ENCODE measurements around the gene TUBGCP3. TPM values are rescaled to one million over a fixed set of nuclear protein-coding genes. Genes with fewer than 3 reads are reported as not detected.
A peak's percentile ranks its signal among the peaks of the same experiment; 100 is the strongest.
"Not testable (repeated sequence)": the region's sequence is repeated elsewhere in the genome, so short reads cannot be mapped to it uniquely, and the experiment has no call there.

TUBGCP3 gene
- polyA plus RNA-seq, 4 donors, result 28.2 to 41.9 (median 34.6) TPM

DNA sequence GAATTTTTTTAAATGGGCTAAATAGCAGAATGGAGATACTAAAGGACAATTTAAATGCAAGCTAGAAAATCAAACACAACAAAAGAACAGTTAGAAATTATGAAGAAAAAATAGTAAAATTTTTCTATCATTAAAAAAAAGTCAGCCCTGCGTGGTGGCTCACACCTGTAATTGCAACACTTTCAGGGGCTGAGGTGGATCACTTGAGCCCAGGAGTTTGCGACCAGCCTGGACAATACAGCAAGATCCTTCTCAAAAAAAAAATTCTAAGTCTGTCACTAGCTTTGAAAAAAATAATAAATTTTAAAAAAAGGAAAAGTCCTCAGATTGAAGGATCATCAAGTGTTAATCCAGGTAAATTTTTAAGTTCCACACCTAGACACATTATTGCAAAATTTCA is 7.7 kb downstream of the TUBGCP3 start:
- no peak for DNase-seq (ENCODE audit: low read depth in 4 of 4, low spot score in 2 of 4)

DNA sequence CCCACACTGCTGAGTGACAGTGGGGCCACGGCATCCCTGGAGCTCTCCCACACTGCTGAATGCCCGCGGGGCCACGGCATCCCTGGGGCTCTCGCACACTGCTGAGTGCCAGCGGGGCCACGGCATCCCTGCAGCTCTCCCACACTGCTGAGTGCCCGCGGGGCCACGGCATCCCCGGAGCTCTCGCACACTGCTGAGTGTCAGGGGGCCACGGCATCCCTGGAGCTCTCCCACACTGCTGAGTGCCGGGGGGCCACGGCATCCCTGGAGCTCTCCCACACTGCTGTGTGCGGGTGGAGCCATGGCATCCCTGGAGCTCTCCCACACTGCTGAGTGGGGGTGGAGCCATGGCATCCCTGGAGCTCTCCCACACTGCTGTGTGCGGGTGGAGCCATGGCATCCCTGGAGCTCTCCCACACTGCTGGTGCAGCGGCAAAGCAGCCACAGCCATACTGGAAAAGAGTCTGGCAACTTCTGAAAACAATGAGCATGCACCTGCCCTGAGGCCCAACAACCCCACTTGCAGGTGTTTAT is 8.6 kb downstream of the TUBGCP3 start:
- DNase-seq (ENCODE audit: low read depth in 4 of 4, low spot score in 2 of 4), result no peak

DNA sequence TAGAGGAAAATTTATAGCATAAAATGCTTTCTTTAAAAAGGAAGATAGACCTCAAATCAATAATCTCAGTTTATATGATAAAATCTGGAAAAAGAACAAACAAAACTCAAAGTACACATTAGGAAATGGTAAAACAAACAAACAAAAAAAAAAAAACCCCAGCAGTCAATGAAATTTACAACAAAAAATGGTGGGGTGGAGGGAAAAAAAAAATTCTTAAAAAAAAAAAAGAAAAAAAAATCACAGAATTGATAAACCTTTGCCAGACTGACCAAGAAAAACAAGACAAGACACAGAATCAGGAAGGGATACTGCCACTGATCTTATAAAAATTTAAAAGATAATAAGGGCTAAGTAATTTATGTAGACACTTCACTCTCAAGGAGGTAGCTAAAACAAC is 11.2 kb downstream of the TUBGCP3 start:
- no peak for DNase-seq (ENCODE audit: low read depth in 4 of 4, low spot score in 2 of 4)

DNA sequence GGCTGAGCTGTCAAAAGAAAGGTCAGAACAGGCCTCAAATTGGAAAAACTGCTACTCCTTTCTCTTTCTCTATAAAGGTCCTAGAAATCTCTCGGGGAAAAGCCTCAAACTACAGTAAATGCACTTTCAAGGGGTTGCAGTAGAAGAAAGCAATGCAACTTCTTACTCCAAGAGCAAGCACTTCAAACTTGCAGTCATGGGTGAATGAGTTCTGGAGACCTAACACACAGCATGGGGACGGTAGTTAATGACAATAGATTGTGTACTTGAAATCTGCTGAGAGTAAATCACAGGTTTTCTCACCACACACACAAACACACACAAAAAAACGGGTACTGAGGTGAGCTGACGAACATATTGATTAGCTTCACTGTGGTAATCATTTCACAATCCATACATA is 11.8 kb downstream of the TUBGCP3 start:
- no peak for DNase-seq (ENCODE audit: low read depth in 4 of 4, low spot score in 2 of 4)

DNA sequence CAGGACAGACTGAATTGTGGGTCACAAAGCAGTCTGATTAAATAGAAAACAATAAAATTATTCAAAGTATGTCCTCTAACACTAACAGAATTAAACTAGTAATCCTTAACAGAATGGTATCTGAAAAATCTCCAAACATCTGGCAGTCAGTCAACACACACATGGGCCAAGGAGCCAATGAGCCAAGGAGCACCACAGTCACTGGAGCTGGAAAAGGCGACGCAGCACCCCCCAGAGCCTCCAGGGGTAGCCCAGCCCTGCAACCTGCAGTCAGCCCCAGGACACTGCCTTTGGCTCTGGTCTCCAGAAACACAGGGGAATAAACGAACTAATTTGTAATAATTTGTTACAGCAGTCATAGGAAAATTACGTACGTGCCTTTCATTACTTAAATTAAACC is 12.3 kb downstream of the TUBGCP3 start:
- DNase-seq (ENCODE audit: low read depth in 4 of 4, low spot score in 2 of 4), result no peak

DNA sequence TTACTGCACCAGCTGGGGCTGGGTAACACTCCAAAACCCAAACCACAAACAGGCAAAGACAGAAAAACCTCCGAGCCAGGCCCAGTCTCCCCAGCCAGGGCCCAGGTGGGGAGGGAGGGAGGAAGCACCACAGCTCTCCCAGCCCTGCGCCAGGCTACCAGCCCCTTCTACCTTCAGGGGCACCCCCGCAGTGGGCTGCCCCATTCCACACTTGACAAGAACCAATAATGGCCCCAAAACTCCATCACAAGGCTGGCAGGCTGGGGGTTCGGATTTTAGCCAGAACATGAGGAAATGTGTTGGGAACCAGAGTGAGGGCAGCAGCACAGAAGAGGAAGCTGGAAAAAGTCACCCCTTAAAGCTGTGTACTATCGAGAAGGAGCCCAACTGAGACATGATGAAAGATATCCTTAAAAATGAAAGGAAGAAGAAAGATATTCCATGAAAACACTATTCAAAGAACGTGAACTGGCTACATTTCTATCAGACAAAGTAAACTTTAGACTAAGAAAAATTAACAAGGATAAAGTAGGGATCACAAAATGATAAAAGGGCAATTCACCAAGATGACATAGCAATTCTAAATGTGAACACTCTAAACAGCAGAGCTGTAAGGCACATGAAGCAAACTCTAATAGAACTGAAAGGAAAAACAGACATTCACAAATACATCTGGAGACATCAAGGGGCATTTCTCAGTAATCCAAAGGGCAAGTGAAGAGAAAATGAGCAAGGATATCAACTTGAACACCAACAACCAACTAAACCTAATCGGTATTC is 12.9 kb downstream of the TUBGCP3 start:
- no peak for DNase-seq (ENCODE audit: low read depth in 4 of 4, low spot score in 2 of 4)

GRCh38 chr13:112574416-112574815 is 13.5 kb downstream of the TUBGCP3 start:
- DNase-seq (ENCODE audit: low read depth in 4 of 4, low spot score in 2 of 4), result no peak

DNA sequence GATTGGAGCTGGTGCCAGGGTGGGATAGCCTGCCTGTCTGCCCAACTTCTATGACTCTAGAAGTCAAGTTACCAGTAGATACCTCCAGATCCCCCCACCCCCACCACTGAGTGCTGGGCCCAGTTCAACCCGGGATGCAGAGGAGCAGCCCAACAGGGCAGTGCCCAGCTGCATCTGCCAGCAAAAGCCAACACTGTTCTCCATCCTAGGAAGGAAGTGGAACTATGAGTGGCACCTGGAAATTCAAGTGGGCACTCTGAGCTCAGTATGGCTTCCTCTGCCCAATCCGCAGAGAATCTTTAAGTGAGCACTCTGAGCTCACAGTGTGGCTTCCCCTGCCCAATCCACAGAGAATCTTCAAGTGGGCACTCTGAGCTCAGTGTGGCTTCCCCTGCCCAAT is 14.2 kb downstream of the TUBGCP3 start:
- no peak for DNase-seq (ENCODE audit: low read depth in 4 of 4, low spot score in 2 of 4)

- no peak for DNase-seq (ENCODE audit: low read depth in 4 of 4, low spot score in 2 of 4)
Observed at GRCh38 chr13:112572366-112572765, 15.6 kb downstream of the TUBGCP3 start.

- DNase-seq (ENCODE audit: low read depth in 4 of 4, low spot score in 2 of 4), result peak in 1 of 4 donors; percentile 39
Observed at GRCh38 chr13:112569821-112570220, 18.1 kb downstream of the TUBGCP3 start.

DNA sequence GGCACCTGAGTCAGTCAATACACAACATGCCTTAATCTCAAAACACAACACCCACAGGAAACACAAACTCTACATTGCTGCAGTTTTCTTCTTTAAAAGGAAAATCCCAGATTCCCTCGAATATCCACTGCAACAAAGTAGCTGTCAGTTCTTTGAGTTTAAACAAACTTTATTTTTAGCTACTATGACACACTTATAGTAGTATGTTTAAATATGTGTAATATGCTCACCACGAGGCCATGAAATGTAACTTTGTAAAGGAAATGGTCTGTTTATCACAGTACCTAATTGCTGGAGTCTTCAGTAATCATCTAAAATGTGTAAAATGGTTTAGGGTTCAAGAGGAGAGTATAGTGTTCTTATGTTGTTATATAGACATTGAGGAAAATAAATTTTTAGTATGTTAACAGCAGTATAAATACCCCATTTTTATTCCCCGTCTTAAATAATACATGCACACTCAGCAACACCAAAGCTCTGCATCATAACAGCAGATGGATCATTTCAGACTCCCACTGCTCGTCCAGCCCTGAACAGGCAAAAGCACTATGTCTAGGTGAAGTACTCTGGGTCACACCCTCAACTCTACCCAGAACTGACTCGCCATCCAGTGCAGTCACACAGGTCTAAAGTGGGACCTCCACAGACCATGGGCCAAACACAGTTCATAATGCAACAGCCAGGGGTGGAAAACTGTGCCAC is 20.6 kb downstream of the TUBGCP3 start:
- no peak for DNase-seq (ENCODE audit: low read depth in 4 of 4, low spot score in 2 of 4)

DNA sequence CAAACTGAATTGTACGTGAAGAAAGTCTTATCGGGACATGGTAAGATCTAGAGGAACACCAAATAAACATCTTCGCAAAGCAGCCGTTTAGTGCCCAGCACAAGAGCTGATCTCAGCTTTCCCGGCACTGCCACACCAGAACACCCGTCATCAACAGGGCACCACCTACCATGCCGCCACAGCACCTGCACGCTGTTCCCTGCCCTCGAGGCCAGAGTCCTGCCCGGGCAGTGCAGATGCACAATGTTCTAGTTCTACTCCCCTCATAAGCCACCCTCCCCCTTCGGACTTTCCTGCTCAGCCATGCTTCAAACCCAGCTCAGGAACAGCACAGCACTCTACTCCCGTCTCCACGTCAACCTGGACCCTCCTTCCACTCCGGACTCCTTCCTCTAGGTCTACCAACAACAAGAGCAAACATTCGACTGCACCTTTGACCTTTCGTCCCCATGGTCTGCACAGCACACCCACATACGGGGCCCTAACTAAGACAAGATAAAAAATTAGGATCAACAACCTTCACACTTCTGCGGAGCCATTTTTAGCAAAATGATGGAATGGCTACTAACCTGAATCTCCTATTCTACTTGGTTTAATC is 25.1 kb downstream of the TUBGCP3 start:
- DNase-seq (ENCODE audit: low read depth in 4 of 4, low spot score in 2 of 4), result no peak

DNA sequence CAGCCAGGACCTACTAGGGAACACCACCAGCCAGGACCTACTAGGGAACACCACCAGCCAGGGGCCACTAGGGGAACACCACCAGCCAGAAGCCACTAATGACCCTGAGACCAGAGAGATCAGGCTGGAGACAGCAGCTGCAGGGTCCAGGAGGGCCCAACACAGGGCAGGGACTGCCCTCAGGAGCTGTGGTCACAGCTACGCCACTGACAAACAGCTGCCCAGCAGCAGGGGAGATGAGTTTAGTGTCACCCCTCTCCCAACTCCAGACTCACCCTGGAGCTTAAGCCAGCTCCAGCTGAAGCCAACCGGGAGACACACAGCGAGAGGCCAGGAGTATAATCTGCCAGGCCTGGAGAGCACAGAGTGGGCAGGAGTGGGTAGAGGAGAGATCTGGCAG is 25.7 kb downstream of the TUBGCP3 start:
- DNase-seq (ENCODE audit: low read depth in 4 of 4, low spot score in 2 of 4), result no peak

- no peak for DNase-seq (ENCODE audit: low read depth in 4 of 4, low spot score in 2 of 4)
Observed at GRCh38 chr13:112561478-112561877, 26.5 kb downstream of the TUBGCP3 start.

DNA sequence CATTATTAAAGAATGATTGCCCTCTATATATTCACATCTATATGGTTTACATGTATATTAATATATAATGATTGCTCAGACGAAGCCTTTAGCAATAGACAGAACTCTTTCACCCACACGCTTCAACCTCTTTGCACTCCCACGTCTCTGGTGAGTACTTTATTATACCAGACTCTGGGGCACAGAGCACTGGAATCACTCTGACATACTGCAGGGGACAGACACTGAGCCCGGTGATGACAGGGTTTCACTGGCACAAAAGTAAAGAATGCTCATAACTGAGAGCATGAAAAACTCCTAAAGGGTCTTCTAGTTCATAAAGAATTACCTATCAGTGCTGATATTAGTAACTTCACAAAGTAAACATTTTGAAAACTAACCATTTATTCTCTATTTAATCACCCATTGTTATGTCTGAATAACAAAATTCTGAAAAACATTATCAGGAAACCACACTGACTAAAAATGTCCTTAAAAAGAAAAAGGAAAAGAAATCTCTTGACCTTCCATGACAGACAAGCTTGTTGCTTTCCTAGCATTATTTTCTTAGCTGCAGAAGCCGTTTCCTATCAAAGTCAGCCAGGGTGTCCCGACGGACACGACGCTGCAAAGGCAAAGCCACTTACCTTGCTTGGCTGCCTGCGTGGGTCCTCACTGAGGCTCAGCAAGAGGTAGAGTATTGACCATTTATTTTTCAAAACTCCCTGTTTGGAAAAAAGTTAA is 29.1 kb downstream of the TUBGCP3 start:
- DNase-seq (ENCODE audit: low read depth in 4 of 4, low spot score in 2 of 4), result no peak

DNA sequence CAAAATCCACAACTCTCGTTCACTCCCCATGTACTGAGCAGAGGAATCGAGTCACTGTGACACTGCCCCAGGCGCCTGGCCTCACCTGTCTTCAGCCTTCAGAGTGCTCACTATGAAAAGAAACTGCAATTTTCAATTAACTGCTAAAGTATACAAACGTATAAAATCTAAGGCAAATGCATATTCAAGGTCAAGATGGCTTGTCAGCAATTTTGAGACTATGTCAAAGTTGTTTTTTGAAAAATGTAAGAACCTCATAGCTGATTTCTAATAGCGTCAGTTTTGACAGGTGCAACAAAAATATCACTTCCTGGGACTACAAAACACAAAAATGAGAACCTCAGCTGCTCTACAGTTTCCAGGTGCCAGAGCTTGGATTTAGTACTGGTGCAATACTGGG is 31.4 kb downstream of the TUBGCP3 start:
- DNase-seq (ENCODE audit: low read depth in 4 of 4, low spot score in 2 of 4), result no peak

DNA sequence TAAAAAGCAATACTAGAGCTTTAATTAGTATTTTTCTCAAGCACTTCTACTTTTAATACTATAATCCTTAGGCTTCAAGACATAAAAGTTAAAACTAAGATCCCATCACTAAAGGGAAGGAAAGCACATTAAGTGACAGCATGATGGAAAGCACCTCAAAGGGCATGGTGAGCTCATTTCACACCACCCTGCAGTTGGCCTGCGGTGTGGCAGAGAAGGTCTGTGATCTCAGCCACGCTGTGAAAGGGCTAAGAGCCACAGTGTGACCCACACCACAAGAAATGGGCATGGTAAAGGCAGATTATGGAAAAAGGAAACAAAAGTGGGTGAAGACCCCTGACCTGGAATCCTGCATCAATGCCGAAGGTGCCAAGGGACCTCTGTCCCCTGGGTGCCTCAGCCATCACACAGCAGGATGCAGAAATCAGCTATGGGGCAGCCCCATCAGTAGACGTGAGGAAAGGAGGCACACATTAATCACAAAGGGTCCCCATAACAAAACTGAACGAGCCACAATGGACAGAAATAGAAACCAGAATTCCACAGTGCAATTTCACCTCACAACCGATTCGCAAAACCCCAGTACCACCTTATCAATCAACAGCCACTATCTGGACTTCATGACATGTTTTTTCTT is 33.6 kb downstream of the TUBGCP3 start:
- no peak for DNase-seq (ENCODE audit: low read depth in 4 of 4, low spot score in 2 of 4)

- not testable (repeated sequence) for DNase-seq (ENCODE audit: low read depth in 4 of 4, low spot score in 2 of 4)
Observed at GRCh38 chr13:112548975-112549374, 39.0 kb downstream of the TUBGCP3 start.

GRCh38 chr13:112545856-112546255 is 42.1 kb downstream of the TUBGCP3 start:
- DNase-seq (ENCODE audit: low read depth in 4 of 4, low spot score in 2 of 4), result no peak
